NCI-H1436 treated with DMSO at 0.1 percent for 48 hours (cell line): ENCODE data around the gene SH3RF3.

Experiments used
- DNase-seq: peaks from one replicate; lab custom pipeline; 2025; lab: John Stamatoyannopoulos, UW

Gene SH3RF3

DNA sequence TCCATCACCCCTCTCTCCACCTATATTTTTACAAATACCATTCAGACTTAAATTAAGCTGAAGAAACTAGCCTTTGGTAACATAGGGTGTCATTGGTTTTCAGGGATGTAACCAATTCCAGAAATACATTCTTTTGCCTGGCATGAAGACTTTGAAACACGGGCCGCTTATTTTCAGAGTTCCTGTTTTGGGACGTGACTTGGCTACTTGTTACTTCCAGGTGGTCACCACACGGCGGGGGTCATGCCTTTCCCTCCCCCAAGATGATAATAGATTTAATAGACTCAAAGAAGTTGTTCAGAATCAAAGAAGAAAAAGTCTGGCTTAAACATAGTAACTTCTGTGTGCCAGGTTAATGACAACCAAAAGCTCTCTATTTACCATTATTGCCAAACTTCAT lies 374.2 kb downstream of the SH3RF3 start:
- no peak for DNase-seq

DNA sequence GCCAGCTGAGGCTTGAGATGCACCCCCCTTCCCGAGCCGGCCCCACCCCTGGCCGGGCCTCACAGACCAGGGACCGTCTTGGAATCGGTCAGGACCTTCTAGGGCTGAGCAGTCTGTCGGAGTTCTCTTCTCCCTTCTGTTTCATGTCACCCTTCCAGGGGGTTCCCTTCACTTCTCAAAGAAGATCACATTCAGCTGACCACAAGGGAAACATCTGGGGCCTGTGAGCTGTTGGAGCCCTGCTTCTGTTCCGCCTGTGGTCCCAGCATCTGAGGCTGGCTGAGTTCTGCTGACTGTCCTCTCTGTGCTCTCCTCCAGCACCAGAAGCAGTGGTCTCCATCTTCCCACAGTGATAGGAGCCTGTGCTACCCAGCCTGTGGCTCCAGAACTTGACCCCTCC lies 378.2 kb downstream of the SH3RF3 start:
- no peak for DNase-seq

DNA sequence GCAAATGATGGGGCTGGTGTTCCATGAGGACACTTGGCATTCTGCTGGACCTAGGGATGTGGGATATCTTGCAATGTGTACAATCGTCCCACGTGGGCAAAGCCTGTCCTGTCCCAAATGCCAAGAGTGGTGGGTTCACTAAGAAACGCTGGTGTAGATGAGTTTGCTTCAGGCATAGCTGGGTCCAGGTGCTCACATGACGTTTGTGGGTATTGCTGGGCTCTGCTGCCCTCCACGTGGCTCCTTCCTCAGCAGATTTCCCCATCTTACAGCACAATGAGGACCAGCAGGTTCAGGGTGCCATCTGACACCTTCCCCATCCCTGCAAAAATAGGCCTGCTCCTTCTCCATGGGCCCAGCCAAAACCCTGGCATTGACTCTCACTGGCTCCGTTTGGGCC lies 378.8 kb downstream of the SH3RF3 start:
- DNase-seq = no peak

DNA sequence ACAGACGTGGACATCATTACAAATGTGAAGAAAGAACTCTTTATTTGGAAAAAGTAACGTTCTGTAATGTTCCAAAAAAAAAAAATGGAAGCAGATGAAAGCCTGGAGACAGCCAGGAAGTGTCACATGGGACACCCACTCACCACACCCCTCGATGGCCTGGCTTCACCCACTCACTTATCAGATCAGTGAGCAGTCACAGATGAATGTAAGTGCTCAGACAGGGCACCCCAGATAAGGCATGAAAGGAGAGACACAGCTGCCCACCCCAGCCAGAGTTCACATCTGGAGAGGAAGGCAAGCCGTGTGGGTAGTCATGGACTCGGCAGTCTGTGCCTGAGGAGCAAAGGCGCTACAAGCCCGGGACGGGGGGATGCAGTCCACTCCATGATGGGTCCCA lies 379.6 kb downstream of the SH3RF3 start:
- DNase-seq = no peak

DNA sequence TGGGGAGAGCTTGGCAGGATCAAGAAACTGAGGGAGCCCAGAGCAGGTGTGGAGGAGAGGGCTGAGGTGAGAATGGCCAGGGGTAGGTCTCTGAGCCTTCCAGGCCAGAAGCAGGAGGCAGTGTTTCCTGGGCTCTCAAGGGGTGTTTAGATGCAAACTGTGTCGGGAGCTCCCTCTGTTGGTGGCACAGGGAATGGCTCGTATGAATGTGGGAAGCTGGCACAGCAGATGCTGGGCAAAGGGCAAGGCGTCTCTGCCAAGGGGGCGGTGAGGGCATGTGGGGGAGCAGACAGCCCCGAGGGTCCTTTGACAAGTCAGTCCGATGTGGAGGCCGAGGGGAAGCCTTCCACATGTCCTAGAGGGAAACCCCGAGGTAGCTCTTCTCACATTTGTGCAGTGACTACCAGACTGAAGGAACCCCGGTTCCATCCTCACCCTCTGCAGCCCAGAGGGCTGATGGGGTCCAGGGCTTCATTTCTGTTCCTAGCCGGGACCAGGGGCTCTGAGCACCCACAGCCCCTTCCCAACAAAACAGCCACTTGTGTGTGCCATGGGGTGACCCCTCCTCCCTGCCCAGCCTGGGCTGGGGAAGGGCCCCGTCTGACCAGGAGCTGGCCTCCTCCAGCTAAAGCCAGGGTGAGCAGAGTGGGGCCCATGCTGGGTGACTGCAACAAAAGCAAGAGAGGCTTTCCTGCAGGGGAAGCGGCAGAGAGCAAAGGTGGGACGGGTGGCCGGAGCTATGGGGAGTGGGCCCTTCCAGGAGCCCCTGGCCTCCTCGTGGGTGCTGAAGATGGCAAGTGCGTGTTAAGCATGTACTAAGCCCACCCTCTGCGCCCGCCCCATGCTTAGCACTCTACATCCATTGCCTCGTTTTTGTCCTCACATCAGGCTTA lies 381.4 kb downstream of the SH3RF3 start:
- peak; percentile 6 for DNase-seq

DNA sequence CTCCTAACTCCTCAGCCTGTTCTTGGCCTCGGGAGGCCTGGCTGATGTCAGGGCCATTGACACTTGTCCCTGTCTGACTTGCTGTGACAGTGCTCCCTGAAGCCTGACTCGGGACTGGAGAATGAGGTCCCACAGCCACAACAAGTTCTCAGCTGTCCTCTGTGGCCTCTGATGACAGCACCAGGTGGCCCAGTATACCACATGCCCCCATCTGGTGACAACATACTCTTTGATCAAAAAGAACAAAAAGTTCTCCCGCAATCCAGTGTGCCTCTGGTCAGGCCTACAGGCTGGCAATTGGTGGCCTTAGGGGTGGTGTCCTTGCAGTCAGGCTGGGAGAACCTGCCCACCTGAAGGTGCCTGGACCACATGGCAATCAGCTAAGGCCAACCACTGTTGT lies 382.2 kb downstream of the SH3RF3 start:
- no peak for DNase-seq

DNA sequence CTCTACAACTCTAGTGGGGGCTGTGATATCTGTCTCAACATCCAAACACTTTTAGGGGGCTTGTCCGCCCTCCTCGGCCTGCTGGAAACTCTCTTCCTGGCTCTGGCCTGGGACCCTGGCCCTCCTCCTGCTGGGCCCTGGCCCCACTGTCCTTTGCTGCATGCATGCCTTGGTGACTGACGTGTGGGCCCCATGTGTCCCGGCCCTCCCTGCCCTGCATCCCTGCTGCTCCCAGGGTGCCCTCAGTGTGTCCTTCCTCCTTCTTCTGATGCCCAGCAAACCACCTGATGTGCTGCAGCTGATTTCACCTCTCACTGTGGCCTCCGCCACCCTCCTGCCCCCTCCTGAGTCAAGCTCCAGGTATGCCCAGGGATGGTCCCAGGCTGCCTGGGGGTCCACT lies 383.1 kb downstream of the SH3RF3 start:
- DNase-seq = no peak

DNA sequence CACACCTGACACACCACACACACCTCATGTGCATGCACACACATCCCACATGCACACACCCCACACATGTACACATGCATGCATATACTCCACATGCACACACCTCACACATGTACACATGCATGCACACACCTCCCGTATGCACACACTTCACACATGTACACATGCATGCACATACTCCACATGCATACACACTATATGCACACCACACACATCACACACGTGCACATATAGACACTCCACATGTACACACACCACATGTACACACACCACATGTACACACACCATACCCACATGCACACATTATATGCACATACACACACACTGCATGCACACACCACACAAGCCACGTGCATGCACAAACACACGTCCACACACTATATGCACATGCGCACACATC lies 384.2 kb downstream of the SH3RF3 start:
- no peak for DNase-seq

DNA sequence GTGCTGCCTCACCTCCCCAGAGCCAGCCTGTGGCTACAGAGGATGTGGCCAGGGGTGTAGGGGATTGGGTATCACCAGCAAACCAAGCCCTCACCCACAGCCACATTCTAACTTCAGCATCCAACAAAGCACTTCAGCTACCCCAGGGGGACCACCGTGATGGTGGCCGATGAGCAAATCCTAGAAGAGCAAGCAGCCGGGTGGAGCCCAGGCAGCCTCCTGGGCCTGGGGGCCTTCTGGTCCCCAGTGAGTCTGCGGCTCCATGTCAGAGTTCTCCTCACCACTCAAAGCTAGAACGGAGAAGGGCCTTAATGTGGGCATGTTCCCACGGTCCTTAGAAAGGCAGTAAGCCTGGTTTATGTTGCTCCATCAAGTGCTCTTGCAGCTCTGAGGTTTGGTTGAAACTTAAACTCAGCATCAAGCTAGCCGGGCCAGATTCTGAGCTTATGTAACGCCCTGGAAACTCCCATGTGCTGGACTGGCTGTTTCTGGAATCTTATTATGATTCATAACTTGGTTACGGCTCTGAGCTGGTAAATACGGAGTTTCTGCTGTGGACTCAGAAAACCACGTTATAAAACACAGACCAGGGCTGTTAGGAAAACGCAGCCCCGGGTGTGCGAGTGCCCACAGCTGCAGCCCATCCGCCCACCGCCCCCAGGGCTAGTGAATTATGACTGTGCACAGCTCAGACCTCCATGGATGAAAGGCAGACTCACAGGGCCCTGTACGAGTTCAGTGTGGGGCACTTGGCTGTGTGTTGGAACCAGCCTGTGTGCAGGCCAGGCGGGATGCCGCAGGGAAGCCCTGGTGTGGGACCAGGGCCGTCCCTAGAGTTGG lies 385.0 kb downstream of the SH3RF3 start:
- no peak for DNase-seq

DNA sequence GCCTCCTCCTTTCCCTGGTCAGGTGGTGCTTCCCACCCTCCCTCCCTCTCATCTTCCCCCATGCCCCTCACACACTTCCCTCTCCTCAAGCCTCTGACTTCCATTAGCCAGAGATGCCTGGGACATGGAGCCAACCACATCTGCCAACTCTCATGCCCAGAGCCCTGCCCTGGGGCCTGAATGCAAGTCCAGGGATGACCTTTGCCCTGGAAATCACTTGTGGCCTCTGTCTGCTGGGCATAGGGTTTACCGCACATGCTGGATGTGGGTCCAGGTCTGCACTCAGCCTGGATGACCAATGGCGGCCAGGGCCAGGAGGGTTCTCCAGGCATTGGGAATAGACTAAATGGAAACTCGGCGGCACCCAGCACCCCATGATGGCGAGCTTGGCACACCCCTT lies 385.9 kb downstream of the SH3RF3 start:
- DNase-seq = no peak

DNA sequence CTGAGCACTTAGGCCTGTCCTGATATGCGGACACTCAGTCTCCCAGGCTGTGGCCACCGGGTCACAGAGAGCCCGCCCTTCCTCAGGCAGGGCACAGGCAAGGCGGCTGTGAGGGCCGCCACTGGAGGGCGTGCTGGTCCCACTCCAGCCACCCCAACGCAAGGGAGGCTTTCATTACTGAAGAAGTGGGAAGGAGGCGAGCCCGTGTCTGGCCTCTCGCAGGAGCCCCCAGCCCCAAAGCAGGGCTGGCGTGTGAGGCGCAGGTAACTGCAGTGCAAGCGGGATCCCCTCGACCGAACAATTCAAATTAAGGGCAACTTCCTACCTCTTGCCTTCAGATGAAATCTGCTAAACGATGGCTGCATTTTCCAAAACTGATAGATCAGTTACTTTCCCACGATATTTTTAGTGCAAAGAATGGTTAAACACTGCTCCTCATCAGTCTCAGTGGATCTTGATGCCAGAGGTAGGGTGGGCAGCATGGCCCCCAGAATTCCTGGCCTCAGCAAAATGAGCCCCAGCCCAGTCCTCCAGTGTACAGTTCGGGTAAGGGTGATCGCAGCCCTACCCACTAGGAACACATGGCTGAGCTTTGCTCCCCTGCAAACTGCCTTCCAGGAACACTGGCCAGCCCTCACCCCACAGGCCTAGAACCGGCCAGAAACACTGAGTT lies 387.6 kb downstream of the SH3RF3 start:
- no peak for DNase-seq

DNA sequence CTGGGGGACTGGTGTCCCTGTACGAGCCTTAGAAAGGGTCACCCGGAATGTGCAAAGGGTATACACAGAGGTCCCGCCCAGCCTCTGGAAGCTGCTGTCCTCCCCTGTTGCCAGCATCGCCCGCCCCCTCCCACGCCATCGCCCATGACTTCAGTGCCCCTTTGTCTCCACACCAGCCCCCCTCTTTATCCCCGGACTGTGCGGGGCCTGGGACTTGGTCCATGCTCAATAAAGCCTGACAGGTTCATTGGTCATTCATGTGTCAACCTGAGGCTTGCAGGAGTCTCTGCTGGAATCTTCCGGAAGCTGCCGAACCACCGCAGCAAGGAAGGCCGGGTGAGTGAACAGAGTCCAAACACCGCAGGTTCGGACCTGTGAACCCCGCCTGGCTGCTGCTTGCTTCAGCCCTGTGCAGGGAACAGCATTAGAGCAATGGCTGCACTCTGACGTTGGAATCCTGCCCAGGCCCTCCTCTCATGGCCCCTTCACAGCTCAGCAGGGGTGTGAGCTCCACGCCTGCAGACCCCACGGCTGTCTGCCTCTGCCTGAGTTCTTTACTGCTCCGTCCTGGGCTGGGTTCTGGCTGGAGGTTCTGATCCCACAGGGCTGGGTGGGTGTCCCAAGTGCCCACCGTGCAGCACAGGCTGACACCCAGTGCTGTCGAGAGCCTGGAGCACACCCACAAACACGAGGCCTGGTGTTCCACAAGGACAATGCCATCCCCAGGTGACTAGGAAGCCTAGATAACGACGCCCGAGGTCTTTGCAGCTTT lies 388.3 kb downstream of the SH3RF3 start:
- no peak for DNase-seq

DNA sequence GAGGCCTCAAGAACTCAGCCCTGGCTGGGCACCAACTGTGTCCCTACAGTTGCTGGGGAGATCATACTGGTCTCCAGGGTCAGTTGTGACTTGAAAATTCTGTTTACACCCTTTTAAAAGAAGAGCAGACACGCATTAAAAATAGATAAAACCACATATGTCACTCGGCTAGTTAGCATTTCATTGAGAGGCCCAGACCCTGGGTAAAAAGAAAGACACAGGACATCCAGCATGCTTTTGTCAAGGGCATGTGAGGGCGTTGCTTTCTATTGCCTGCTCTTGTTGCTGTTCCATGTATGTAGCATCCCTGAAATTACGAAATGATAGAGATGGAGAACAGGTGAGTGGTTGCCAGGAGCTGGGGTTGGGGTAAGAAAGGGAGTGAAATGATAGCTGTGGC lies 390.5 kb downstream of the SH3RF3 start:
- DNase-seq = no peak

DNA sequence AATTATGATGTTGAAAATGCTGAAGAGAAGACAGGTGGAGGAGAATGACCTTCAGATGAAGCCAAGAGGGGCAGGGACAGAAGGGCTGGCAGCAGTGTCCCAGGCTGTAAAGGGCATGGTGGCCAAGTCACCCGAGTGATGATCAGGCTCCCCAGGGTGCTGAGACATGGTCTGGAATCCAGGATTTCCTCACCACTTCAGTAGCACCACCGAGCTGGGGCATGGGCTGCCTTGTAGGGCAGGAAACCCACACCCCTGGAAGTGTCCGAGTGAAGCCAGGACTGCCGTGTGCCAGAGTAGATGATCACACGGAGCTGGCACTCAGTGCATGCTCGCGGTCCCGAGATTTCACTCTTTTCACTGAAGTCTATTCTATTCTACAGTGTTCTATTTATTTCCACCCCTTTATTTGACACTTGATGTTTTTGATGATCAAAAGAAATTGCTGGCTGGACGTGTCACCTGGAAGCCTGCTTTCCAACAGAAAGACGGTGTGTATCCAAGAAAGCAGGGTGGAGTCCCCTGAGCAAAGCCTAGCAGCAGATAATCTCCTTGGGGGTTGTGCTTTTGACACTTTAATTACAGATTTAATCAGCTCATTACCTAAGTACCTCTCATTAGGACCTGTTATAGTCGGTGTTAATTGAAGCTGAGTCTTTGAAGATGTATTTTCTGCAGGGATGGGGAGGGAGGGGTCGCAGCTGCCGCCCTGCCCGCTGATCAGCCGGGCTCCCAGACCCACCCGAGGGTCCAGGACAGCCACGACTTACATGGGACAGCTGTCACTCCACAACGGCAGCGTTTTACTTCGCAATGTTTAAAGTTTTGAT lies 392.4 kb downstream of the SH3RF3 start:
- DNase-seq = no peak

DNA sequence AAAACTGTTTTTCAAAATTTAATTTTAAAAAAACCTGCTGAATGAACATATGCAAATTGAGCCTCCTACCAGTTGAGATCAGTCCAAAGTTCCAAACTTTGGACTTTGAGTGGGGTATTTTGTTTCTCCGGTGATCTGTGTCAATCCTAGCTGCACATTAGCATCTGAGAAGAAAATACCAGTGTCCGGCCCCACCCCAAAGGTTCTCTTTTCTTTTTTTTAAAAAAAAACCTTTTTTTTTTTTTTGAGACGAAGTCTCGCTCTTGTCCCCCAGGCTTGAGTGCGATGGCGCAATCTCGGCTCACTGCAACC lies 393.0 kb downstream of the SH3RF3 start:
- DNase-seq = no peak

DNA sequence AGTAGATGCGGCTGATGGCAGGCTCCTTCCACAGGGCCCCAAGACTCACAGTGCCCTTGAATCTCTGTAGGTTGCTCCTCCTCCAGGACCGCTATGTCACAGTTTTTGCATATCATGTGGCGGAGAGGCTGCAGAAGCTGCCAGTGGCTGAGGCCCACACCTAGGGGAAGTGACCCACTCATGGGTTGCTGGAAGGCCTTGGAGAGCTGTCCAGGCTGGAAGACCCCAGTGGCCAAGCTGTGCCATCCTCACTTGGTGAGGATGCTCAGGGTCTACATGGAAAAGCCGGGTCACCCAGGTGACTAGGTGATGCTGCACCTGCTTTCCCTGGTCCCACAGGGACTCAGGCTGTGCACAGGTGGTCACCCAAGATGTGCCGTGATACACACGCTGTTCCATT lies 394.1 kb downstream of the SH3RF3 start:
- DNase-seq = no peak

DNA sequence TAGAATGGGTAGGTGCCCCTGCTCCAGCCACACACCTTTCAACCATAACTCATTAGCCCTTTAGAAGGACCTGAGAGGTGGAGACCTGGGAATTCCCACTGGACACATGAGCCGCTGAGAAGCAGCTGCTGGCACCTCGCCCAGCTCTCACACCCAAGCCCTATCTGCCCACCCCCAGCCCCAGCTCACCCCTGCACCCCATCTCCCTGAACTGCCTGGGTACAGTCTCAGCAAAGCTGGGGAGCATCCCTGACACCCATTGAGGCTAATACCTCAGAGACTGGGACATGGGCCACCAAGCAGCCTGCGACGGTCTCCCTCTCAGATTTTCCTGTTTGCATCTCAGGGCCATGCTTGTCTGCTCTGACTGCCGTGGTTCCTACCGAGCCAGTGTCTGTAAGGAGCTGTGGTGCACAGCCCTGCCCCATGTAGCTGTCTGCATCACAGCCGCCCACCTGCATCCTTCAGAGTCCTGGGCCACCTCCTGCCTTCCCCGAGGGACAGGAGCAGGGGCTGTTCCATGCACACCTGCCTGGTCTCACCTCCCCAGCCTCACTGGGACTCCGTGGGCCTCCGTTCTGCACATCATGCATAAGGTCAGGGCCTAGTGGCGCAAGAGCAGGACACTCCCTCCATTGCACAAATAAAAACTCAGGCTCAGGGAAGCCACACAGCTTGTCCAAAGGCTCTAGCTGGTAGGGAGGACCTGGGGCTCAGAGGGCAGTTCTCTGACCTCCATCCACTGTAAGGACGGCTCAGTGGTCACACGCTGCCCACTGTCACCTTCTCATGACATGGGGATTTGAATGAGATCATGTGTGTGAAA lies 394.7 kb downstream of the SH3RF3 start:
- DNase-seq = no peak

DNA sequence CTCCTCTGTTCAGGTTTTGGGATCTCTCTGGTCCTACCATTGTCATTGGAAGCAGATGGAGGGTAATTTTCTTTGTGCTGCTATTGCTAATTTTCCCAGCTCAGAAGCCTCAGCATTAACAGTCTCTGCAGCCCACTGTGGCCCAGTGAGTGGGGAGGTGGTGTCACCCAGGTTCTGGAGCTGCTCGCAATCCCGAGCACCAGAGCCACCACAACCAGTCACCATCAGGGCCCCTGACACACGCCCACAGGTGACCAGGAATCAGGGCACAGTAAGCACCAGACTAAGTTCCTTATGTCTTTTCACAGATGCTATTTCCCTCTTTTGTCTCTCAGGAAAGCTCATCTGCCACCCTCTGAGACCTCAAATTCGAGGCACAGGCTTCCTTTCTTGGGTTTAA lies 396.8 kb downstream of the SH3RF3 start:
- no peak for DNase-seq

DNA sequence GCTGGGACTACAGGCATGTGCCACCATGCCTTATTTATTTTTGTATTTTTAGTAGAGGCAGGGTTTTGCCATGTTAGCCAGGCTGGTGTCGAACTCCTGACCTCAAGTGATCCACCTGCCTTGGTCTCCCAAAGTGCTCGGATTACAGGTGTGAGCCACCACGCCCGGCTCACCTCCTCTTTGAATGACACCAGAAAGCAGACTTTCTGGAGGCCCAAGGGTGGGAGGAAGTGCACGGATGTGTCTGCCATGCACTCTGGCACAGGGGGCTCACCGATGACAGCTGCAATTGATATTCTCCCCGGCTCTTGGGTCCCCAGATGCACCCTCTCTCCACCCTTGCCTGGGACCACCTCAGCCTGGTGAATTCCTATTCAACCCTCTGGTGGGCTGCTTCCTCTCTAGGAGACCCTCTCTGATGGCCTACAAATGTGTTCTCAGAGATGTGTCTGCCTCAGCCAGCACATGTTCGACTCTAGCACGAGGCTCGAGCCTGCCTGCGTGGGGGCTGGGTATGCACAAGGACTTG lies 397.5 kb downstream of the SH3RF3 start:
- no peak for DNase-seq

DNA sequence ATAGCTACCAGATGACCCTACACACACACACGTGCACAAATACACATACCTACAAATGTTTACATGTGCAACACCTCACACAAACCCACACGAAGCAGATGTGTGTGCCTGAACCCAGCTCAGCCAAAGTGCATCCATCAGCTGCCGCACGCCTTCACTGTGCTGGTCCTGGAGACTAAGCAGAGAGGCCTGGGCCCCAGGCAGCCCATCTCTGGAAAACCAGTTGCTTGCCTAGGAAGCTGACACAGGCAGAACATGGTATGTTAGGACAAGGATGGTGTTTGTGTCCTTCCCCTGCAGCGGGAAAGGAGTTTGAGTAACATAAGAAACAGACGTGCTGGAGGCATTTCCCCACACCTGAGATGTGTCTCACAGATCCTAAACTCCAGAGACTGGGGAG lies 398.1 kb downstream of the SH3RF3 start:
- DNase-seq = no peak
